ENCODE data around the gene CYTH4. TPM values are rescaled to one million over a fixed set of nuclear protein-coding genes. Genes with fewer than 3 reads are reported as not detected.

Gene CYTH4
- total and polyA plus RNA-seq, 12 donors, result 4.7 to 80.7 (median 22.1) TPM

- no peak for TF ChIP-seq POLR2A (IDR thresholded peaks at IDR 0.05)
- 55 to 72% (median 63%) methylated on average over 7 to 10 of the region's 10 CpGs for WGBS, 4 donors
- H3K4me1 ChIP-seq (replicated peaks in 1 of 2), result no peaks in the 10 kb centered on the region
- H3K27ac ChIP-seq, result no peak overlapping the region
- H3K4me3 ChIP-seq, result no peak overlapping the region
- no peaks in the 10 kb centered on the region for H3K36me3 ChIP-seq (replicated peaks in 1 of 2)
- intact Hi-C loops (cut with DNase I), result no loop called here
- DNase-seq, result no peak
- no peaks in the 10 kb centered on the region for H3K9me3 ChIP-seq (replicated peaks in 1 of 3)
- H3K27me3 ChIP-seq, result peaks cover 6% of the 10 kb centered on the region
Observed at GRCh38 chr22:37239336-37240239, 42.7 kb upstream of the CYTH4 start.

GRCh38 chr22:37240240-37240940 is 41.9 kb upstream of the CYTH4 start:
- H3K36me3 ChIP-seq (replicated peaks in 1 of 2), result no peaks in the 10 kb centered on the region
- TF ChIP-seq POLR2A (IDR thresholded peaks at IDR 0.05), result no peak
- no peak for TF ChIP-seq CTCF (IDR thresholded peaks at IDR 0.05)
- 79 to 85% (median 85%) methylated on average over 6 to 11 of the region's 11 CpGs for WGBS, 4 donors
- peak in 1 of 7 donors; percentile 12 for DNase-seq
- H3K27ac ChIP-seq, result no peak overlapping the region
- no peaks in the 10 kb centered on the region for H3K9me3 ChIP-seq (replicated peaks in 1 of 3)
- intact Hi-C loops (cut with DNase I), result no loop called here
- no peak overlapping the region for H3K4me3 ChIP-seq
- peaks cover 6% of the 10 kb centered on the region for H3K27me3 ChIP-seq
- no peaks in the 10 kb centered on the region for H3K4me1 ChIP-seq (replicated peaks in 1 of 2)

DNA sequence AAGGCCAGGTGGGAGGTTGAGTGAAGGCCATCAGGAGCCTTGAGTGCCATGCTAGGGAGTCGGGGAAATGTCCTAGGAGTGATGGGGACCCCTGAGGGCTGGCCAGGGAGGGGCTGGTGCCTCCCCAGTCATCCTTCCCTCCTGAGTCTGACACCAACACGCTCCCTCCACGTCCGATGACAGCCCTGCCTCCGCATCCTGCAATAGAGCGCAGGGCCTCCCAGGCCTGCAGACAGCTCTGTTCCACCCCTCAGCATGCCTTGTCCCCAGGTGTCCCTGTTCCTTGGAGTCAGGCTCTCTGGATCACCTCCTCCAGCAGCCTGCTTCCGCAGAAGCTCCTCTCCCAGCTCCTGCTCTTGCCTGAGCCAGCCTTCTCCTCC is 41.4 kb upstream of the CYTH4 start:
- Histone ChIP-seq H3K27ac (no peak overlapping the region), H3K4me3 (no peak overlapping the region), H3K4me1 (replicated peaks in 1 of 2) (no peaks in the 10 kb centered on the region), H3K9me3 (replicated peaks in 1 of 3) (no peaks in the 10 kb centered on the region), H3K36me3 (replicated peaks in 1 of 2) (no peaks in the 10 kb centered on the region), H3K27me3 (peaks cover 6% of the 10 kb centered on the region)
- intact Hi-C loops (cut with DNase I), result no loop called here
- TF ChIP-seq POLR2A (IDR thresholded peaks at IDR 0.05) (no peak), CTCF (IDR thresholded peaks at IDR 0.05) (no peak)
- peak in 2 of 7 donors; percentile 5 to 7 for DNase-seq
- WGBS, 4 donors, result 89 to 100% (median 90%) methylated on average over 3 to 7 of the region's 7 CpGs

DNA sequence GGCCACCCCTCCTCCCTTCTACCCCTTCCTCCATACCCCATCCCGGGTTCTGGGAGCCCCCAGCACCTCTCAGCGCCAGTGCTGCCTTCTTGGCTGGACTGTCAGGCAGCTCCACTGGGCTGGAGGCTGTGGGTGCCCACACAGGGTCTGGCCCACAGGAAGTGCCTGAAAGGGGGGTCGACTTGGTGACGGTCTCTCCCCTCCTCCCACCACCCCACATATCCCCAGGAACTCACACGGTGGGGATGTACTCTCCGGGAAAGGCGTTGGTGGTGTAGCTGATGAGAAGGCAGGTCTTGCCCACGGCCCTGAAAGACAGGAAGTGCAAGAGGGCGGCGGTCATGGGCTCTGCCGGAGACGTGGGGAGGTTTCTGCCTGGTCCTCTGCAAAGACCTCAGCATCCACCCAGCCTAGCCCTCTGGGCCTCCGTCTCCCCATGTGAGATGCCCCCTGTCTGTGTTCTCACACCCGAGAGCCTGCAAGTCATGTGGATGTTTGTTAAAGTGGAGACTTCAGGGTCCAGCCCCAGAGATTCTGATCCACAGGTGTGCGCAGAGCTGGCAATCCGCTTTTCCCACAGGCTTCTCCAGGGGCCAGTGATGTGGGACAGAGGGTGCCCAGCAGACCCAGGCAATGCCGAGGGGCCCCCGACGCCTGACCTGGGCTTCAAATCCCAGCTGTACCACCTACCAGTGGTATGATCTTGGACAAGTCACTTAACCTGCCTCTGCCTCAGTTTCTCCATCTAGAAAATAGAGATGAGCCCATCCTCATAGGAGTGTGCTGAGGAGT is 40.8 kb upstream of the CYTH4 start:
- H3K9me3 ChIP-seq (replicated peaks in 1 of 3), result no peaks in the 10 kb centered on the region
- no peak overlapping the region for H3K27ac ChIP-seq
- intact Hi-C loops (cut with DNase I), result no loop called here
- WGBS, 4 donors, result 45 to 66% (median 63%) methylated on average over 10 to 19 of the region's 19 CpGs
- no peaks in the 10 kb centered on the region for H3K36me3 ChIP-seq (replicated peaks in 1 of 2)
- DNase-seq, result peak in 1 of 7 donors; percentile 16
- no peaks in the 10 kb centered on the region for H3K4me1 ChIP-seq (replicated peaks in 1 of 2)
- TF ChIP-seq POLR2A (IDR thresholded peaks at IDR 0.05) (no peak), CTCF (IDR thresholded peaks at IDR 0.05) (no peak)
- H3K27me3 ChIP-seq, result peaks cover 6% of the 10 kb centered on the region
- H3K4me3 ChIP-seq, result no peak overlapping the region
